ENCODE measurements around the gene DOCK1. TPM values are rescaled to one million over a fixed set of nuclear protein-coding genes. Genes with fewer than 3 reads are reported as not detected.
A peak's percentile ranks its signal among the peaks of the same experiment; 100 is the strongest.

Gene DOCK1
- total RNA-seq, 1 experiment from 2014 or later = 40.0 TPM

DNA sequence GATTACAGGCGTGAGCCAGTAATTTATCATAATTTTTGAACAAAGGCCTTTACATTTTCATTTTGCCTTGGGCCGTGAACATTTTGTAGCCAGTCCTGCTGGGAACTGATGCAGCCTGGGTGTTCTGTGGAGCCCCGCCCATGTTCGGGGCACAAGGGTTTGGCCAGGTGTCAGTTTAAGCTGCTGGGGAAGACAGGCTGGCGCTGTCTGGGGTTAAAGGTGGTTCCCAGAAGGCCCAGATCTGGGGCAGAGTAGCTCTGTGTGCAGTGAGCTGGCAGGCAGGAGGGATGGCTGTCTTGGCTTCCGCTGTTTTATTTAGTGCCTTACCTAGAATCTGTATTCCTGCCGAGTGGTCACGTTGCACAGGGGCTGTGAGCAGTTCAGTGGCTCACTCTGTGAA is 50.2 kb downstream of the DOCK1 start:
- ChIA-PET CTCF (no interaction called here), POLR2A (no interaction called here)
- TF ChIP-seq, protein P1, sequence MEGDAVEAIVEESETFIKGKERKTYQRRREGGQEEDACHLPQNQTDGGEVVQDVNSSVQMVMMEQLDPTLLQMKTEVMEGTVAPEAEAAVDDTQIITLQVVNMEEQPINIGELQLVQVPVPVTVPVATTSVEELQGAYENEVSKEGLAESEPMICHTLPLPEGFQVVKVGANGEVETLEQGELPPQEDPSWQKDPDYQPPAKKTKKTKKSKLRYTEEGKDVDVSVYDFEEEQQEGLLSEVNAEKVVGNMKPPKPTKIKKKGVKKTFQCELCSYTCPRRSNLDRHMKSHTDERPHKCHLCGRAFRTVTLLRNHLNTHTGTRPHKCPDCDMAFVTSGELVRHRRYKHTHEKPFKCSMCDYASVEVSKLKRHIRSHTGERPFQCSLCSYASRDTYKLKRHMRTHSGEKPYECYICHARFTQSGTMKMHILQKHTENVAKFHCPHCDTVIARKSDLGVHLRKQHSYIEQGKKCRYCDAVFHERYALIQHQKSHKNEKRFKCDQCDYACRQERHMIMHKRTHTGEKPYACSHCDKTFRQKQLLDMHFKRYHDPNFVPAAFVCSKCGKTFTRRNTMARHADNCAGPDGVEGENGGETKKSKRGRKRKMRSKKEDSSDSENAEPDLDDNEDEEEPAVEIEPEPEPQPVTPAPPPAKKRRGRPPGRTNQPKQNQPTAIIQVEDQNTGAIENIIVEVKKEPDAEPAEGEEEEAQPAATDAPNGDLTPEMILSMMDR (IDR thresholded peaks at IDR 0.05; ENCODE audit: unreplicated experiment) = no peak
- no peaks in the 10 kb centered on the region for H3K9me3 Mint-ChIP-seq (ENCODE audit: unreplicated experiment)
- H3K27me3 Mint-ChIP-seq (ENCODE audit: insufficient read depth, unreplicated experiment) = no peaks in the 10 kb centered on the region
- peak; percentile 58 for DNase-seq (ENCODE audit: unreplicated experiment)
- no TSS peak for BruUV-seq (replicated peaks)
- H3K27ac Mint-ChIP-seq (ENCODE audit: low read depth, unreplicated experiment) = no peak overlapping the region
- intact Hi-C loops (cut with micrococcal nuclease) = no loop called here
- peaks cover 4% of the 10 kb centered on the region for H3K4me1 Mint-ChIP-seq (ENCODE audit: insufficient read depth, unreplicated experiment)
- no peaks in the 10 kb centered on the region for H3K36me3 Mint-ChIP-seq (ENCODE audit: insufficient read depth, unreplicated experiment)
- H3K4me3 Mint-ChIP-seq (ENCODE audit: unreplicated experiment) = no peak overlapping the region

DNA sequence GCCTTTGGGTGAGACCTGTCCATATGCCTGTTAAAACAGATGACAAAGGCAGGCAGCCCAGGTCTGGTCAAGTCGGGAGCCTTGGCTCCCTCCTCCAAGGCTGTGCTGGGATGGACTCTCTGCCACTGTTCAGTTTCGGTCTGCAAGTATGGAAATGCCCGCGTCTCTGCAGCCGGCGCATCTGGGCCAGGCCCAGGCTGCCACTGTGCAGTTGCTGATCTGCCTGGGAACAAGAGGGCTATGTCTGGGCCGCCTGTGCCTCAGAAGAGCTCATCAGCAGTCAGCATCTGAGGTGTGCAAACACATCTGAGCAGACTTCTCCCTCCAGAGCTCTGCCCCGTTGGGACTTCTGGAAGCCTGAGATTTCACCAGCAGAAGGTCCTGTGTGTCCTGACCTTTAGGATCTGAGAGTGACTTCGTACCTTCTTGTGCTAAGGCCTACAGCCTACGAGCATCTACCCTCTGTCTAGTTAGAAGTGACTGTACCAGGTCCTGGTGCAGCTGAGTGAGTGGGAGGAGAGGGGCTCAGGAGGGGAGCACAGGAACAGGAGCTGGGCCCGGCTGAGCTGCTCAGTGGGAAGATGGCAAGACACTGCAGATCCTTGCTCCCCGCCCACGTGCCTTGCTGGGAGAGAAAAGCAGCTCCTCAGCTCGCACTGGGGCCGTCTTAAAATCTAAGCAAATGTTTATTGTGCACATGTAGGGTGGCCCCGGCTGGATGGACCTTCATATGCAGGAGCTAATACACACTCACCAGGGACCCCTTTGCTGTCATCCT is 50.9 kb downstream of the DOCK1 start:
- no TSS peak for BruUV-seq (replicated peaks)
- intact Hi-C loops (cut with micrococcal nuclease) = no loop called here
- Mint-ChIP-seq H3K27ac (ENCODE audit: low read depth, unreplicated experiment) (no peak overlapping the region), H3K9me3 (ENCODE audit: unreplicated experiment) (no peaks in the 10 kb centered on the region), H3K36me3 (ENCODE audit: insufficient read depth, unreplicated experiment) (no peaks in the 10 kb centered on the region), H3K27me3 (ENCODE audit: insufficient read depth, unreplicated experiment) (no peaks in the 10 kb centered on the region), H3K4me1 (ENCODE audit: insufficient read depth, unreplicated experiment) (peaks cover 11% of the 10 kb centered on the region), H3K4me3 (ENCODE audit: unreplicated experiment) (no peak overlapping the region)
- no peak for DNase-seq (ENCODE audit: unreplicated experiment)
- CTCF ChIA-PET = interaction anchor here (0.7 to 1.0 kb wide), 2 partner anchors 41 to 67 kb away, joined by 3 read pairs; no protein-coding TSS in a partner anchor
- POLR2A ChIA-PET = no interaction called here
- TF ChIP-seq, protein P1 (IDR thresholded peaks at IDR 0.05; ENCODE audit: unreplicated experiment) = no peak

- intact Hi-C loops (cut with micrococcal nuclease) = no loop called here
- Mint-ChIP-seq H3K27me3 (ENCODE audit: insufficient read depth, unreplicated experiment) (no peaks in the 10 kb centered on the region), H3K36me3 (ENCODE audit: insufficient read depth, unreplicated experiment) (no peaks in the 10 kb centered on the region), H3K4me1 (ENCODE audit: insufficient read depth, unreplicated experiment) (peaks cover 16% of the 10 kb centered on the region), H3K27ac (ENCODE audit: low read depth, unreplicated experiment) (no peak overlapping the region), H3K4me3 (ENCODE audit: unreplicated experiment) (no peak overlapping the region), H3K9me3 (ENCODE audit: unreplicated experiment) (no peaks in the 10 kb centered on the region)
- TF ChIP-seq, protein P1 (IDR thresholded peaks at IDR 0.05; ENCODE audit: unreplicated experiment) = no peak
- no peak for DNase-seq (ENCODE audit: unreplicated experiment)
- POLR2A ChIA-PET = no interaction called here
- CTCF ChIA-PET = interaction anchor here (0.7 to 1.0 kb wide), 2 partner anchors 41 to 66 kb away, joined by 3 read pairs; no protein-coding TSS in a partner anchor
- BruUV-seq (replicated peaks) = no TSS peak
Observed at GRCh38 chr10:126956712-126957108, 51.5 kb downstream of the DOCK1 start.

- intact Hi-C loops (cut with micrococcal nuclease) = no loop called here
- ChIA-PET CTCF (interaction anchor here (0.7 kb wide), 1 partner anchor 704 kb away, joined by 3 read pairs; no protein-coding TSS in a partner anchor), POLR2A (no interaction called here)
- no peak for DNase-seq (ENCODE audit: unreplicated experiment)
- TF ChIP-seq, protein P1 (IDR thresholded peaks at IDR 0.05; ENCODE audit: unreplicated experiment) = no peak
- H3K4me3 Mint-ChIP-seq (ENCODE audit: unreplicated experiment) = no peak overlapping the region
- no peaks in the 10 kb centered on the region for H3K9me3 Mint-ChIP-seq (ENCODE audit: unreplicated experiment)
- BruUV-seq (replicated peaks) = no TSS peak
- no peaks in the 10 kb centered on the region for H3K27me3 Mint-ChIP-seq (ENCODE audit: insufficient read depth, unreplicated experiment)
- H3K36me3 Mint-ChIP-seq (ENCODE audit: insufficient read depth, unreplicated experiment) = no peaks in the 10 kb centered on the region
- peaks cover 16% of the 10 kb centered on the region for H3K4me1 Mint-ChIP-seq (ENCODE audit: insufficient read depth, unreplicated experiment)
- no peak overlapping the region for H3K27ac Mint-ChIP-seq (ENCODE audit: low read depth, unreplicated experiment)
Observed at GRCh38 chr10:126957111-126957510, 51.9 kb downstream of the DOCK1 start.
